Mesenchymal stem cell (in vitro differentiated cells and primary cell): ENCODE measurements around the gene CYP24A1.

Source experiments
- DNase-seq: peaks from one replicate; pipeline ENCODE4 v3.0.0-alpha.2; 2013
- H2AFZ ChIP-seq: one replicate; pipeline ENCODE4 v1.6.1; 2013; ENCODE audit warnings: low read depth, mild to moderate bottlenecking, control low read depth, inconsistent platforms, low read length, moderate library complexity
- H2AK5ac ChIP-seq: 2 replicates; pipeline ENCODE4 v1.6.1; 2013; ENCODE audit warnings: low read length, moderate library complexity, mild to moderate bottlenecking, inconsistent platforms; ENCODE audit not compliant: severe bottlenecking
- H2BK120ac ChIP-seq: one replicate; pipeline ENCODE4 v1.6.1; 2013; ENCODE audit warnings: low read depth, mild to moderate bottlenecking, inconsistent platforms, low read length, moderate library complexity
- H2BK12ac ChIP-seq, 2 experiments: one replicate each; pipeline ENCODE4 v1.6.1; 2013; ENCODE audit warnings: inconsistent platforms in 2 of 2, low read length in 2 of 2, mild to moderate bottlenecking in 2 of 2, moderate library complexity in 2 of 2, control low read depth in 1 of 2
- H2BK15ac ChIP-seq: one replicate; pipeline ENCODE4 v1.6.1; 2013; ENCODE audit warnings: mild to moderate bottlenecking, low read depth, inconsistent platforms; ENCODE audit not compliant: poor library complexity, severe bottlenecking
- H2BK5ac ChIP-seq: 2 replicates; pipeline ENCODE4 v1.6.1; 2013; ENCODE audit warnings: low read depth, mild to moderate bottlenecking, low read length, control low read depth, inconsistent platforms; ENCODE audit not compliant: poor library complexity, severe bottlenecking
- H3K14ac ChIP-seq, 2 experiments: one replicate each; pipeline ENCODE4 v1.6.1; 2013; ENCODE audit warnings: inconsistent platforms in 2 of 2, low read length in 2 of 2, control low read depth in 1 of 2, mild to moderate bottlenecking in 1 of 2, moderate library complexity in 1 of 2
- H3K18ac ChIP-seq, 2 experiments: one replicate each; pipeline ENCODE4 v1.6.1; 2013; ENCODE audit warnings: inconsistent platforms in 2 of 2, low read length in 2 of 2, control low read depth in 1 of 2, low read depth in 1 of 2, mild to moderate bottlenecking in 1 of 2
- H3K23ac ChIP-seq, 2 experiments: one replicate each; pipeline ENCODE4 v1.6.1; 2013; ENCODE audit warnings: inconsistent platforms in 2 of 2, low read length in 2 of 2, mild to moderate bottlenecking in 2 of 2, moderate library complexity in 2 of 2, control low read depth in 1 of 2
- H3K27ac ChIP-seq: 2 replicates; pipeline ENCODE4 v1.5.1; 2013; ENCODE audit warnings: mild to moderate bottlenecking, moderate library complexity, low read length, control low read depth, inconsistent platforms; ENCODE audit not compliant: poor library complexity, severe bottlenecking
- H3K27me3 ChIP-seq, 2 experiments: 2 replicates each; pipeline versions ENCODE4 v1.6.1 to v1.7.0; 2013; ENCODE audit warnings: low read length in 2 of 2, mild to moderate bottlenecking in 2 of 2, moderate library complexity in 2 of 2, control low read depth in 1 of 2, inconsistent platforms in 1 of 2; ENCODE audit not compliant: control insufficient read depth in 1 of 2, insufficient read depth in 1 of 2
- H3K36me3 ChIP-seq, 2 experiments: 2 replicates each; pipeline versions ENCODE4 v1.6.1 to v1.7.0; 2013; ENCODE audit warnings: low read length in 2 of 2, control low read depth in 1 of 2, inconsistent platforms in 1 of 2, low read depth in 1 of 2, mild to moderate bottlenecking in 1 of 2; ENCODE audit not compliant: insufficient read depth in 2 of 2, control insufficient read depth in 1 of 2
- H3K4ac ChIP-seq, 2 experiments: one replicate each; pipeline ENCODE4 v1.6.1; 2013; ENCODE audit warnings: inconsistent platforms in 2 of 2, low read length in 2 of 2, mild to moderate bottlenecking in 2 of 2, moderate library complexity in 2 of 2, control low read depth in 1 of 2, low read depth in 1 of 2
- H3K4me1 ChIP-seq: 2 replicates; pipeline ENCODE4 v1.6.1; 2013; ENCODE audit warnings: low read depth, low read length, control low read depth; ENCODE audit not compliant: control insufficient read depth, insufficient read depth
- H3K4me2 ChIP-seq: 2 replicates; pipeline ENCODE4 v1.6.1; 2013; ENCODE audit warnings: low read length, mild to moderate bottlenecking, inconsistent platforms; ENCODE audit not compliant: poor library complexity, severe bottlenecking
- H3K4me3 ChIP-seq, 2 experiments: 2 replicates each; pipeline versions ENCODE4 v1.5.1 to v1.7.0; 2013; ENCODE audit warnings: low read length in 2 of 2, mild to moderate bottlenecking in 2 of 2, control low read depth in 1 of 2, low read depth in 1 of 2; ENCODE audit not compliant: insufficient read depth in 1 of 2
- H3K79me1 ChIP-seq: replicated peaks from 2 replicates; pipeline ENCODE4 v1.6.1; 2013; ENCODE audit warnings: mild to moderate bottlenecking, control low read depth, low read length, inconsistent platforms; ENCODE audit not compliant: poor library complexity, severe bottlenecking
- H3K9ac ChIP-seq: 2 replicates; pipeline ENCODE4 v1.7.0; 2013; ENCODE audit warnings: mild to moderate bottlenecking, low read length, moderate library complexity
- H3K9me3 ChIP-seq: 2 replicates; pipeline ENCODE4 v1.7.0; 2013; ENCODE audit warnings: mild to moderate bottlenecking, low read length; ENCODE audit not compliant: control insufficient read depth
- H4K8ac ChIP-seq: one replicate; pipeline ENCODE4 v1.6.1; 2013; ENCODE audit warnings: inconsistent platforms, mild to moderate bottlenecking, low read length, moderate library complexity
- H4K91ac ChIP-seq: one replicate; pipeline ENCODE4 v1.6.1; 2013; ENCODE audit warnings: mild to moderate bottlenecking, low read length, inconsistent platforms
- WGBS: methylation state at CpG from one replicate; pipeline ENCODE4 v1.1.7; 2013; ENCODE audit warnings: mixed read lengths; 5-methylcytosine and 5-hydroxymethylcytosine counted together

CYP24A1 gene

GRCh38 chr20:54108817-54109216 is 65.0 kb downstream of the CYP24A1 start:
- Histone ChIP-seq H2AFZ (no peak overlapping the region), H3K27me3 (no peaks in the 10 kb centered on the region), H3K4me3 (no peak overlapping the region), H3K14ac (no peak overlapping the region), H3K9me3 (no peaks in the 10 kb centered on the region), H4K8ac (no peak overlapping the region), H2BK5ac (no peak overlapping the region), H3K27ac (no peak overlapping the region), H2BK15ac (no peak overlapping the region), H4K91ac (no peak overlapping the region), H3K36me3 (no peaks in the 10 kb centered on the region), H3K79me1 (no peaks in the 10 kb centered on the region), H3K23ac (no peak overlapping the region), H3K18ac (no peak overlapping the region), H2BK120ac (no peak overlapping the region), H3K4ac (no peak overlapping the region), H3K4me1 (peaks cover 4% of the 10 kb centered on the region), H3K9ac (no peak overlapping the region), H3K4me2 (no peak overlapping the region), H2AK5ac (no peak overlapping the region), H2BK12ac (no peak overlapping the region)
- WGBS, result 67% methylated on average over 1 of the region's 1 CpG
- no peak for DNase-seq

GRCh38 chr20:54108326-54108642 is 65.5 kb downstream of the CYP24A1 start:
- no peak overlapping the region for H2BK5ac ChIP-seq
- no peak overlapping the region for H3K14ac ChIP-seq
- no peaks in the 10 kb centered on the region for H3K27me3 ChIP-seq
- H2AFZ ChIP-seq, result no peak overlapping the region
- H3K23ac ChIP-seq, result no peak overlapping the region
- no peak overlapping the region for H2BK15ac ChIP-seq
- H3K18ac ChIP-seq, result no peak overlapping the region
- H3K27ac ChIP-seq, result no peak overlapping the region
- peaks cover 4% of the 10 kb centered on the region for H3K4me1 ChIP-seq
- no peak overlapping the region for H3K4me3 ChIP-seq
- no peak overlapping the region for H2BK12ac ChIP-seq
- H2AK5ac ChIP-seq, result no peak overlapping the region
- H4K91ac ChIP-seq, result no peak overlapping the region
- H3K9me3 ChIP-seq, result no peaks in the 10 kb centered on the region
- H2BK120ac ChIP-seq, result no peak overlapping the region
- H4K8ac ChIP-seq, result no peak overlapping the region
- no peak overlapping the region for H3K9ac ChIP-seq
- no peak for DNase-seq
- no peak overlapping the region for H3K4ac ChIP-seq
- no peaks in the 10 kb centered on the region for H3K36me3 ChIP-seq
- H3K79me1 ChIP-seq, result no peaks in the 10 kb centered on the region
- H3K4me2 ChIP-seq, result no peak overlapping the region

GRCh38 chr20:54107600-54108325 is 66.0 kb downstream of the CYP24A1 start:
- H3K4me3 ChIP-seq, result no peak overlapping the region
- H2BK5ac ChIP-seq, result no peak overlapping the region
- no peak overlapping the region for H3K4ac ChIP-seq
- H3K4me2 ChIP-seq, result no peak overlapping the region
- peaks cover 4% of the 10 kb centered on the region for H3K4me1 ChIP-seq
- no peak overlapping the region for H4K91ac ChIP-seq
- H3K18ac ChIP-seq, result no peak overlapping the region
- H3K9me3 ChIP-seq, result no peaks in the 10 kb centered on the region
- no peak overlapping the region for H2AK5ac ChIP-seq
- H2AFZ ChIP-seq, result no peak overlapping the region
- H3K27me3 ChIP-seq, result no peaks in the 10 kb centered on the region
- H2BK120ac ChIP-seq, result no peak overlapping the region
- no peak overlapping the region for H3K9ac ChIP-seq
- H3K23ac ChIP-seq, result no peak overlapping the region
- no peak overlapping the region for H2BK15ac ChIP-seq
- no peak overlapping the region for H2BK12ac ChIP-seq
- H3K79me1 ChIP-seq, result no peaks in the 10 kb centered on the region
- no peak overlapping the region for H3K27ac ChIP-seq
- DNase-seq, result no peak
- no peak overlapping the region for H3K14ac ChIP-seq
- no peak overlapping the region for H4K8ac ChIP-seq
- no peaks in the 10 kb centered on the region for H3K36me3 ChIP-seq
- 37% methylated on average over 5 of the region's 7 CpGs for WGBS

GRCh38 chr20:54107181-54107580 is 66.6 kb downstream of the CYP24A1 start:
- Histone ChIP-seq H2AK5ac (no peak overlapping the region), H3K4me2 (no peak overlapping the region), H3K14ac (no peak overlapping the region), H3K4ac (no peak overlapping the region), H3K9me3 (no peaks in the 10 kb centered on the region), H3K4me1 (peaks cover 4% of the 10 kb centered on the region), H3K9ac (no peak overlapping the region), H2BK15ac (no peak overlapping the region), H3K27me3 (no peaks in the 10 kb centered on the region), H3K79me1 (no peaks in the 10 kb centered on the region), H3K23ac (no peak overlapping the region), H2BK12ac (no peak overlapping the region), H3K18ac (no peak overlapping the region), H3K4me3 (no peak overlapping the region), H4K91ac (no peak overlapping the region), H4K8ac (no peak overlapping the region), H2BK5ac (no peak overlapping the region), H2BK120ac (no peak overlapping the region), H2AFZ (no peak overlapping the region), H3K27ac (no peak overlapping the region), H3K36me3 (no peaks in the 10 kb centered on the region)
- 73% methylated on average over 1 of the region's 2 CpGs for WGBS
- DNase-seq, result no peak
